Fibroblast of the aortic adventitia (primary cell): ENCODE measurements around the gene AAK1. TPM values are rescaled to one million over a fixed set of nuclear protein-coding genes. Genes with fewer than 3 reads are reported as not detected.
"Not testable (repeated sequence)": the region's sequence is repeated elsewhere in the genome, so short reads cannot be mapped to it uniquely, and the experiment has no call there.

Source experiments
- DNase-seq: peaks from one replicate; pipeline ENCODE4 v3.0.0-alpha.2; 2010; ENCODE audit warnings: low read depth
- H3K4me3 ChIP-seq: 2 replicates; pipeline ENCODE4 v1.5.1; 2011; ENCODE audit warnings: low read depth, mild to moderate bottlenecking, control low read depth, low read length, moderate library complexity
- CTCF ChIP-seq: IDR thresholded peaks from 2 replicates; pipeline ENCODE4 v1.5.1; 2011; ENCODE audit warnings: mild to moderate bottlenecking, low read length, control low read depth, inconsistent platforms; ENCODE audit not compliant: insufficient read depth
- total RNA-seq: library from RNA; depleted of rRNA; stranded (reverse); fragments of >200 nt; gene quantifications from 2 replicates; pipeline ENCODE4 v1.2.3, GENCODE V29; 2012; ENCODE audit warnings: low replicate concordance

The AAK1 gene
- total RNA-seq, 1 donor = 82.6 TPM

GRCh38 chr2:69615078-69615625 is 28.4 kb downstream of the AAK1 start:
- no peak overlapping the region for H3K4me3 ChIP-seq
- DNase-seq = peak; percentile 20
- no peak for TF ChIP-seq CTCF

- no peak for DNase-seq
- TF ChIP-seq CTCF = no peak
- H3K4me3 ChIP-seq = no peak overlapping the region
Measured at GRCh38 chr2:69612707-69613106, 30.8 kb downstream of the AAK1 start.

- DNase-seq = no peak
- no peak for TF ChIP-seq CTCF
- H3K4me3 ChIP-seq = no peak overlapping the region
Measured at GRCh38 chr2:69612200-69612599, 31.3 kb downstream of the AAK1 start.

- no peak for DNase-seq
- H3K4me3 ChIP-seq = no peak overlapping the region
- TF ChIP-seq CTCF = no peak
Measured at GRCh38 chr2:69608109-69608508, 35.4 kb downstream of the AAK1 start.

GRCh38 chr2:69606771-69607170 is 36.8 kb downstream of the AAK1 start:
- DNase-seq, H3K4me3 ChIP-seq: not testable (repeated sequence)

- no peak for DNase-seq
- H3K4me3 ChIP-seq = no peak overlapping the region
- TF ChIP-seq CTCF = no peak
Measured at GRCh38 chr2:69605284-69605683, 38.3 kb downstream of the AAK1 start.

- H3K4me3 ChIP-seq = no peak overlapping the region
- no peak for TF ChIP-seq CTCF
- no peak for DNase-seq
Measured at GRCh38 chr2:69604836-69605235, 38.7 kb downstream of the AAK1 start.
